Measurements from ENCODE around the gene MEST.
"Not testable (repeated sequence)": the region's sequence is repeated elsewhere in the genome, so short reads cannot be mapped to it uniquely, and the experiment has no call there.

MEST gene

GRCh38 chr7:130446259-130446658, 45.6 kb upstream of the MEST start:
- Histone ChIP-seq H3K9ac (ENCODE audit: low read length) (no peak overlapping the region), H3K79me2 (ENCODE audit: low read length) (no peaks in the 10 kb centered on the region), H2AFZ (ENCODE audit: low read depth, low read length) (no peak overlapping the region), H3K4me3 (ENCODE audit: low read length) (no peak overlapping the region), H3K27me3 (ENCODE audit: low read depth, low read length) (no peaks in the 10 kb centered on the region), H3K4me2 (ENCODE audit: low read length) (no peak overlapping the region), H3K36me3 (replicated peaks; ENCODE audit: low read depth, low read length) (no peaks in the 10 kb centered on the region), H3K4me1 (ENCODE audit: low read length) (peaks cover 8% of the 10 kb centered on the region), H3K9me3 (ENCODE audit: insufficient read depth, low read length) (0 out of 2 replicates have a peak, but pooled peaks cover 3% of the 10 kb centered on the region), H3K27ac (ENCODE audit: low read length) (no peak overlapping the region), H4K20me1 (ENCODE audit: insufficient read depth, low read length) (no peaks in the 10 kb centered on the region)
- TF ChIP-seq CTCF (IDR thresholded peaks at IDR 0.05; ENCODE audit: low read depth, low read length): no peak
- TF ChIP-seq EZH2phosphoT487 (IDR thresholded peaks at IDR 0.05; ENCODE audit: low read depth): no peak

GRCh38 chr7:130451344-130451743, 40.5 kb upstream of the MEST start:
- H3K9me3 ChIP-seq (ENCODE audit: insufficient read depth, low read length); H3K27ac ChIP-seq (ENCODE audit: low read length); H3K27me3 ChIP-seq (ENCODE audit: low read depth, low read length); H3K9ac ChIP-seq (ENCODE audit: low read length); H3K4me3 ChIP-seq (ENCODE audit: low read length); H3K36me3 ChIP-seq (replicated peaks; ENCODE audit: low read depth, low read length); H4K20me1 ChIP-seq (ENCODE audit: insufficient read depth, low read length); H3K4me2 ChIP-seq (ENCODE audit: low read length); H3K4me1 ChIP-seq (ENCODE audit: low read length); H3K79me2 ChIP-seq (ENCODE audit: low read length); H2AFZ ChIP-seq (ENCODE audit: low read depth, low read length): not testable (repeated sequence)

GRCh38 chr7:130452951-130453350, 38.9 kb upstream of the MEST start:
- H3K36me3 ChIP-seq (replicated peaks; ENCODE audit: low read depth, low read length): no peaks in the 10 kb centered on the region
- H3K9ac ChIP-seq (ENCODE audit: low read length): no peak overlapping the region
- no peak overlapping the region for H3K4me3 ChIP-seq (ENCODE audit: low read length)
- no peaks in the 10 kb centered on the region for H3K79me2 ChIP-seq (ENCODE audit: low read length)
- no peak overlapping the region for H2AFZ ChIP-seq (ENCODE audit: low read depth, low read length)
- no peaks in the 10 kb centered on the region for H4K20me1 ChIP-seq (ENCODE audit: insufficient read depth, low read length)
- H3K4me1 ChIP-seq (ENCODE audit: low read length): peaks cover 1% of the 10 kb centered on the region
- no peak overlapping the region for H3K4me2 ChIP-seq (ENCODE audit: low read length)
- no peak overlapping the region for H3K27ac ChIP-seq (ENCODE audit: low read length)
- H3K9me3 ChIP-seq (ENCODE audit: insufficient read depth, low read length): 0 out of 2 replicates have a peak, but pooled peaks cover 3% of the 10 kb centered on the region
- no peaks in the 10 kb centered on the region for H3K27me3 ChIP-seq (ENCODE audit: low read depth, low read length)
- TF ChIP-seq CTCF (IDR thresholded peaks at IDR 0.05; ENCODE audit: low read depth, low read length) (no peak), EZH2phosphoT487 (IDR thresholded peaks at IDR 0.05; ENCODE audit: low read depth) (no peak)

- no peaks in the 10 kb centered on the region for H3K27me3 ChIP-seq (ENCODE audit: low read depth, low read length)
- H3K27ac ChIP-seq (ENCODE audit: low read length): no peak overlapping the region
- H3K4me1 ChIP-seq (ENCODE audit: low read length): peaks cover 11% of the 10 kb centered on the region
- H3K9ac ChIP-seq (ENCODE audit: low read length): no peak overlapping the region
- H4K20me1 ChIP-seq (ENCODE audit: insufficient read depth, low read length): no peaks in the 10 kb centered on the region
- H3K4me2 ChIP-seq (ENCODE audit: low read length): no peak overlapping the region
- H3K79me2 ChIP-seq (ENCODE audit: low read length): no peaks in the 10 kb centered on the region
- no peaks in the 10 kb centered on the region for H3K9me3 ChIP-seq (ENCODE audit: insufficient read depth, low read length)
- TF ChIP-seq EZH2phosphoT487 (IDR thresholded peaks at IDR 0.05; ENCODE audit: low read depth) (no peak), CTCF (IDR thresholded peaks at IDR 0.05; ENCODE audit: low read depth, low read length) (no peak)
- H2AFZ ChIP-seq (ENCODE audit: low read depth, low read length): no peak overlapping the region; the same call in 1 of the 2 replicates
- no peak overlapping the region for H3K4me3 ChIP-seq (ENCODE audit: low read length)
- no peaks in the 10 kb centered on the region for H3K36me3 ChIP-seq (replicated peaks; ENCODE audit: low read depth, low read length)
These were observed 36.9 kb upstream of the MEST start for GRCh38 chr7:130454959-130455358.

GRCh38 chr7:130458257-130458656, 33.6 kb upstream of the MEST start:
- peak overlapping the region; percentile 62 for H3K4me2 ChIP-seq (ENCODE audit: low read length)
- H3K9me3 ChIP-seq (ENCODE audit: insufficient read depth, low read length): no peaks in the 10 kb centered on the region
- H3K4me1 ChIP-seq (ENCODE audit: low read length): peaks cover 11% of the 10 kb centered on the region
- H3K27ac ChIP-seq (ENCODE audit: low read length): no peak overlapping the region
- no peak overlapping the region for H2AFZ ChIP-seq (ENCODE audit: low read depth, low read length)
- H4K20me1 ChIP-seq (ENCODE audit: insufficient read depth, low read length): no peaks in the 10 kb centered on the region
- no peaks in the 10 kb centered on the region for H3K36me3 ChIP-seq (replicated peaks; ENCODE audit: low read depth, low read length)
- peak overlapping the region; percentile 20; the same call in 1 of the 2 replicates for H3K9ac ChIP-seq (ENCODE audit: low read length)
- H3K27me3 ChIP-seq (ENCODE audit: low read depth, low read length): no peaks in the 10 kb centered on the region
- H3K79me2 ChIP-seq (ENCODE audit: low read length): no peaks in the 10 kb centered on the region
- peak overlapping the region; percentile 29 for H3K4me3 ChIP-seq (ENCODE audit: low read length)
- TF ChIP-seq EZH2phosphoT487 (IDR thresholded peaks at IDR 0.05; ENCODE audit: low read depth) (no peak), CTCF (IDR thresholded peaks at IDR 0.05; ENCODE audit: low read depth, low read length) (no peak)

Data from OCI-LY3 (cell line).